PC-3 (cell line): ENCODE data around the gene RHOBTB3. TPM values are rescaled to one million over a fixed set of nuclear protein-coding genes. Genes with fewer than 3 reads are reported as not detected.

Experiments used
- ATAC-seq: fragments of 200-7000 bp; cut with Tn5 transposase; 2 replicates; pipeline ENCODE4 v1.9.1; 2020; ENCODE audit warnings: mild to moderate bottlenecking, moderate library complexity
- BruUV-seq: library from RNA; stranded (reverse); fragments of 400-500 nt; replicated peaks from 2 replicates; lab custom pipeline; 2021; lab: Mats Ljungman, UMichigan
- CTCF ChIA-PET: fragments of 300-600 bp; sonication (Branson Sonifier 250); formaldehyde crosslinking; loops from one replicate; lab custom pipeline; 2022; ENCODE audit warnings: antibody characterized with exemption; lab: Charles Lee
- POLR2A ChIA-PET: fragments of 300-600 bp; sonication (Branson Sonifier 250); formaldehyde crosslinking; loops from one replicate; lab custom pipeline; 2022; ENCODE audit warnings: antibody characterized with exemption; ENCODE audit not compliant: unreplicated experiment; lab: Charles Lee
- DNase-seq: peaks from one replicate; pipeline ENCODE4 v3.0.0-alpha.2; 2015
- H2AFZ ChIP-seq: fragments of 300-600 bp; sonication (generic); 2 replicates; pipeline ENCODE4 v1.6.0; 2016; ENCODE audit warnings: antibody characterized with exemption, low read length
- H3F3A ChIP-seq: fragments of 300-600 bp; sonication (generic); one replicate; pipeline ENCODE4 v1.6.0; 2017; ENCODE audit warnings: antibody characterized with exemption, low read length, control low read depth, mild to moderate bottlenecking; ENCODE audit not compliant: unreplicated experiment
- H3K27ac ChIP-seq: fragments of 300-600 bp; sonication (generic); 2 replicates; pipeline ENCODE4 v1.5.1; 2016; ENCODE audit warnings: mild to moderate bottlenecking, low read length
- H3K27me3 ChIP-seq: fragments of 300-600 bp; sonication (generic); 2 replicates; pipeline ENCODE4 v1.6.1; 2016; ENCODE audit warnings: low read length, mixed read lengths
- H3K36me3 ChIP-seq: fragments of 300-600 bp; sonication (generic); 2 replicates; pipeline ENCODE4 v1.6.1; 2016; ENCODE audit warnings: low read depth, mixed run types, low read length, mixed read lengths
- H3K4me1 ChIP-seq: fragments of 300-600 bp; sonication (generic); 2 replicates; pipeline ENCODE4 v1.5.1; 2016; ENCODE audit warnings: low read length; ENCODE audit not compliant: insufficient read depth
- H3K4me2 ChIP-seq: fragments of 300-600 bp; sonication (generic); 2 replicates; pipeline ENCODE4 v1.6.0; 2016; ENCODE audit warnings: low read length
- H3K4me3 ChIP-seq: fragments of 300-600 bp; sonication (generic); 2 replicates; pipeline ENCODE4 v1.5.1; 2016; ENCODE audit warnings: mild to moderate bottlenecking, low read length, mixed read lengths
- H3K79me2 ChIP-seq: fragments of 300-600 bp; sonication (generic); 2 replicates; pipeline ENCODE4 v1.6.1; 2017; ENCODE audit warnings: low read length, mixed read lengths
- H3K9ac ChIP-seq: fragments of 300-600 bp; sonication (generic); 2 replicates; pipeline ENCODE4 v1.6.0; 2016; ENCODE audit warnings: mild to moderate bottlenecking, low read length
- H3K9me2 ChIP-seq: fragments of 300-600 bp; sonication (generic); replicated peaks from 2 replicates; pipeline ENCODE4 v1.6.1; 2016; ENCODE audit warnings: mixed run types, low read length, mixed read lengths
- H3K9me3 ChIP-seq: fragments of 300-600 bp; sonication (generic); 2 replicates; pipeline ENCODE4 v1.6.1; 2016; ENCODE audit warnings: low read length, mixed read lengths
- H4K20me1 ChIP-seq: fragments of 300-600 bp; sonication (generic); 2 replicates; pipeline ENCODE4 v1.6.1; 2016; ENCODE audit warnings: low read length, mixed read lengths
- CTCF ChIP-seq: fragments of 300-600 bp; sonication (generic); conservative IDR thresholded peaks from 2 replicates; pipeline ENCODE4 v1.5.1; 2017; ENCODE audit warnings: antibody characterized with exemption, low read depth, mild to moderate bottlenecking, low read length
- EZH2 ChIP-seq: fragments of 300-600 bp; sonication (generic); IDR thresholded peaks from one replicate; pipeline ENCODE4 v1.6.1; 2017; ENCODE audit warnings: antibody characterized with exemption, mild to moderate bottlenecking, low read length; ENCODE audit not compliant: unreplicated experiment
- EZH2phosphoT487 ChIP-seq: fragments of 300-600 bp; sonication (generic); IDR thresholded peaks from 2 replicates; pipeline ENCODE4 v1.6.1; 2018; ENCODE audit warnings: mild to moderate bottlenecking, antibody characterized with exemption, low read length, borderline replicate concordance
- intact Hi-C: fragments of 100-400 bp; cut with micrococcal nuclease; formaldehyde crosslinking; loops from 2 replicates; pipeline ENCODE4 v1.9.0; 2023
- total RNA-seq: library from RNA; depleted of rRNA; stranded (reverse); fragments of >200 nt; gene quantifications from 2 replicates; pipeline ENCODE4 v1.2.3, GENCODE V29; 2014

Gene RHOBTB3
- total RNA-seq, 1 experiment from 2014 or later = 16.3 TPM

DNA sequence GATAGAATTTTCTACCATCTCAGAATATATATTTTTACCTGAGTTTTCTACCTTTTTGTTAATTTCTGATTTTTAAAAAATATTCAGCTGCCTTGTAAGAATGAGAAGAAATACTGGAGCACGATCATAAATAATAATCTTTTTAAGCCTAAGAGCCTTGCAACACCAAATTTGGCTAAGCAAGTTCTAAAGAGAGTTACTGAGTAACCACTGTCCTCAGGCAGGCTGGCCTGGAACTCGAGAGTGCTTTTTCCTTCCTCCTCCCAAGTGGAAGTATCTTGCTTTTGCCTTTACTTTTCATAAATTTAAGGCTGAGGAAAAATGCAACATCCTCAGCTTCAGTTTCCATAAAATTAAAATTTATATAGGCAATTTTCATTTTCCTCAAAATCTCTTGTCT is 70.4 kb downstream of the RHOBTB3 start:
- no peak overlapping the region for H2AFZ ChIP-seq
- no peaks in the 10 kb centered on the region for H3K27me3 ChIP-seq
- no peak overlapping the region for H3K4me3 ChIP-seq
- H4K20me1 ChIP-seq = no peaks in the 10 kb centered on the region
- H3K27ac ChIP-seq = no peak overlapping the region
- H3K36me3 ChIP-seq = no peaks in the 10 kb centered on the region
- ChIA-PET CTCF (no interaction called here), POLR2A (interaction anchor here (1.0 kb wide), 1 partner anchor 21 kb away, joined by 4 read pairs; the partner anchor contains the start of gene GLRX)
- DNase-seq = no peak
- H3K4me1 ChIP-seq = no peaks in the 10 kb centered on the region
- no peaks in the 10 kb centered on the region for H3F3A ChIP-seq
- no peaks in the 10 kb centered on the region for H3K9me2 ChIP-seq
- no TSS peak for BruUV-seq
- no peaks in the 10 kb centered on the region for H3K79me2 ChIP-seq
- H3K9me3 ChIP-seq = no peaks in the 10 kb centered on the region
- no peak overlapping the region for H3K9ac ChIP-seq
- TF ChIP-seq EZH2 (no peak), EZH2phosphoT487 (no peak), CTCF (no peak)
- intact Hi-C loops = no loop called here
- no peak overlapping the region for H3K4me2 ChIP-seq
- no peak for ATAC-seq

DNA sequence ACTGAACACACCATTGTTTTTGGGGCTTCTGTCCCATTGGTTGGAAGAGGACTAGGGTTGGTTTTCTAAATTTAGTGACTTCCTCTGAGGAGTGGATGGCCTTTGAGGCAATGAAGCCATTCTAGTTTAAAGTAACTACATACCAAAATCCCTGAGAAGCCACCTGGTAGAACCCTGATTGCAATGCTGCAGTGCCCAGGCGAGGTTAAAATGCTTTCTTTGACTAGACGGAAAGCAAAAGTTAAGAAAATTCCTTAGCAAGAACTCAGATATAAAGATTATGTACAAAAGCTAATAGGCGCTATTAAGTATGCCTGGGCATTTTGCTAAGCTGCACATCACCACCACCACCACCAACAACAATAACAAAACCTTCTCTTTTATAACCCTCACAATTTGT is 70.8 kb downstream of the RHOBTB3 start:
- H3K4me3 ChIP-seq = no peak overlapping the region
- DNase-seq (no peak), ATAC-seq (no peak)
- BruUV-seq = no TSS peak
- TF ChIP-seq EZH2phosphoT487 (no peak), CTCF (no peak), EZH2 (no peak)
- H3K4me2 ChIP-seq = no peak overlapping the region
- intact Hi-C loops = no loop called here
- ChIA-PET POLR2A (interaction anchor here (1.0 kb wide), 1 partner anchor 21 kb away, joined by 4 read pairs; the partner anchor contains the start of gene GLRX), CTCF (no interaction called here)
- H3F3A ChIP-seq = no peaks in the 10 kb centered on the region
- no peaks in the 10 kb centered on the region for H3K4me1 ChIP-seq
- H3K36me3 ChIP-seq = no peaks in the 10 kb centered on the region
- no peak overlapping the region for H2AFZ ChIP-seq
- H4K20me1 ChIP-seq = no peaks in the 10 kb centered on the region
- H3K9me3 ChIP-seq = no peaks in the 10 kb centered on the region
- H3K9me2 ChIP-seq = no peaks in the 10 kb centered on the region
- H3K27me3 ChIP-seq = no peaks in the 10 kb centered on the region
- no peak overlapping the region for H3K9ac ChIP-seq
- H3K79me2 ChIP-seq = no peaks in the 10 kb centered on the region
- no peak overlapping the region for H3K27ac ChIP-seq

- POLR2A ChIA-PET = interaction anchor here (0.7 kb wide), 1 partner anchor 39 kb away, joined by 3 read pairs; no protein-coding TSS in a partner anchor
- no TSS peak for BruUV-seq
- Histone ChIP-seq H3K4me3 (no peak overlapping the region), H3K27ac (no peak overlapping the region), H3K4me2 (no peak overlapping the region), H3K79me2 (no peaks in the 10 kb centered on the region), H3K9me3 (no peaks in the 10 kb centered on the region), H3K36me3 (no peaks in the 10 kb centered on the region), H4K20me1 (no peaks in the 10 kb centered on the region), H3F3A (no peaks in the 10 kb centered on the region), H2AFZ (no peak overlapping the region), H3K9me2 (no peaks in the 10 kb centered on the region), H3K27me3 (no peaks in the 10 kb centered on the region), H3K4me1 (no peaks in the 10 kb centered on the region), H3K9ac (no peak overlapping the region)
- DNase-seq = no peak
- intact Hi-C loops = no loop called here
- no peak for TF ChIP-seq EZH2phosphoT487
- TF ChIP-seq EZH2 = no peak
- TF ChIP-seq CTCF = no peak
- ATAC-seq = no peak; the same call in 1 of the 2 replicates
- CTCF ChIA-PET = no interaction called here
These were observed 72.4 kb downstream of the RHOBTB3 start for GRCh38 chr5:95803271-95804148.
